Nephron (organoid): ENCODE measurements around the gene SAMD4B.
A peak's percentile ranks its signal among the peaks of the same experiment; 100 is the strongest.

Source experiments
- H3K27ac Mint-ChIP-seq, 3 experiments: 2 replicates each; pipeline ENCODE4 v1.8.0; 2020; ENCODE audit warnings: mixed read lengths in 3 of 3, mild to moderate bottlenecking in 2 of 3, moderate library complexity in 1 of 3
- H3K27me3 Mint-ChIP-seq: 2 replicates; pipeline ENCODE4 v1.8.0; 2021; ENCODE audit warnings: low read depth, mild to moderate bottlenecking, moderate library complexity, mixed read lengths
- H3K36me3 Mint-ChIP-seq: 2 replicates; pipeline ENCODE4 v1.8.0; 2020; ENCODE audit warnings: low read depth, mixed read lengths
- H3K4me1 Mint-ChIP-seq: 2 replicates; pipeline ENCODE4 v1.8.0; 2020; ENCODE audit warnings: mixed read lengths
- H3K4me3 Mint-ChIP-seq, 3 experiments: 2 replicates each; pipeline ENCODE4 v1.8.0; 2020; ENCODE audit warnings: mild to moderate bottlenecking in 3 of 3, mixed read lengths in 3 of 3, moderate library complexity in 2 of 3
- H3K9me3 Mint-ChIP-seq: 2 replicates; pipeline ENCODE4 v1.8.0; 2020; ENCODE audit warnings: mixed read lengths
- CTCF ChIP-seq, 3 experiments: fragments of 200-600 bp; sonication (generic); IDR thresholded peaks; one replicate each; pipeline ENCODE4 v1.5.0; 2021; ENCODE audit warnings: antibody characterized with exemption in 3 of 3; ENCODE audit not compliant: unreplicated experiment in 3 of 3

SAMD4B gene

DNA sequence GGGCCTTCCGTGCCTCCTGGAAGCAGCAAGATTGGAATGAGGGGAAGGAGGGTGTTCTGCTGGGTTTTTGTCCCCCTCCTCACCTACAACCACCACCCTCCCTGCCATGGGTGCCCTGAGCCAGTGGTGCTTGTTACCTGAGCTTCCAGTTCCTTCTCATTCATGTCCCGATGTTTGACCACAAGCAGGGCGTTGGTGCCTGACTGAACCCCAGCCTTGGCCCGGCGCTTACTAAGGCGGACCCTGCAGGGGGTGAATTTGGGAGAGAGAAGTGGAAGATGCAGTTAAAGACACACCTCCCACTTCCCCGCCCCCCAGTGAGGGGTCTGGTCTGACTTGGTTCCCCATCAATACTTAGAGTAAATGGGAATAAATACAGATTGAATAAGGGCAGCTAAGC is 44.3 kb downstream of the SAMD4B start:
- H3K4me3 Mint-ChIP-seq, result peak overlapping the region in 2 of 3 experiments; percentile 25 to 64
- H3K9me3 Mint-ChIP-seq, result no peaks in the 10 kb centered on the region
- H3K36me3 Mint-ChIP-seq, result peaks cover 66% of the 10 kb centered on the region
- peak overlapping the region in 1 of 3 experiments; percentile 13 for H3K27ac Mint-ChIP-seq
- peaks cover 13% of the 10 kb centered on the region for H3K4me1 Mint-ChIP-seq
- TF ChIP-seq CTCF (IDR thresholded peaks at IDR 0.05; ENCODE audit: unreplicated experiment in 3 of 3), result no peak
- no peaks in the 10 kb centered on the region for H3K27me3 Mint-ChIP-seq

DNA sequence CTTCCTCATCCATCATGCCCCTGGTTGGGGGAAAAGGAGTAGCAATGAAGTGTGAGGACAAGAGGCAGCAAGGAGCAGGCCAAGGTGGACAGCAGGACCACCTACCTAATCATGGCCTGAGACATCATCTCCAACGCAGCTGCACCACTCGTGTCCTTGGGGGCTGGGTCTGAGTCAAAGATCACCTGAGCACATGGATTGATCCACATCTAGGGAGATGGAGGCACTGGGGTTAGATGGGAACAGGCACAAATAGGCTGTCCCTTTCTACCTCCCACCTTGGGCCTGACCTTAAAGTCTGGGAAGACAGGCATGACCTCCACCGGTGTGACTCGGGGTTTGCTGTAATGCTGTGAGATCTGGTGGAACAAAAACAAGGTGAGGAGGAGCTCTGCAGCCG is 46.4 kb downstream of the SAMD4B start:
- H3K4me3 Mint-ChIP-seq, result peak overlapping the region; percentile 58 to 67 (median 64)
- H3K27ac Mint-ChIP-seq, result peak overlapping the region in 1 of 3 experiments; percentile 3
- peaks cover 19% of the 10 kb centered on the region for H3K4me1 Mint-ChIP-seq
- H3K9me3 Mint-ChIP-seq, result no peaks in the 10 kb centered on the region
- no peak for TF ChIP-seq CTCF (IDR thresholded peaks at IDR 0.05; ENCODE audit: unreplicated experiment in 3 of 3)
- H3K27me3 Mint-ChIP-seq, result no peaks in the 10 kb centered on the region
- peaks cover 54% of the 10 kb centered on the region for H3K36me3 Mint-ChIP-seq

- TF ChIP-seq CTCF (IDR thresholded peaks at IDR 0.05; ENCODE audit: unreplicated experiment in 3 of 3), result no peak
- H3K27ac Mint-ChIP-seq, result peak overlapping the region; percentile 96 to 97 (median 97)
- peaks cover 19% of the 10 kb centered on the region for H3K4me1 Mint-ChIP-seq
- H3K27me3 Mint-ChIP-seq, result no peaks in the 10 kb centered on the region
- H3K36me3 Mint-ChIP-seq, result peaks cover 50% of the 10 kb centered on the region
- peak overlapping the region; percentile 90 to 99 (median 92) for H3K4me3 Mint-ChIP-seq
- no peaks in the 10 kb centered on the region for H3K9me3 Mint-ChIP-seq
Measured at GRCh38 chr19:39389631-39390414, 47.6 kb downstream of the SAMD4B start.

DNA sequence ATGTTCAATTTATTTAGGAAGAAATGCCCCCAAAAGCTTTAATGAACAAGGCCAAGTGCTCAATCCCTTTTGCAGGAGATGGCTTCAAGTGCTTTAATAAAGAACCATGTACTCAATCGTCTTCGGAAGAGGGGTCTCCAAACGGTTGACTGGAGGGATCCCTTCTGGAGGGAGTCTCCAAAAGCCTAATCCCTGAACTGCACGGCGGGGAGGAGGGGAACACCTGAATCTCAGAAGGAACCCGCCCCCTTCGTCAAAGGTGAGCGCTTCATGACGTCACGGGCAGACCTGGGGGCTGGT is 48.2 kb downstream of the SAMD4B start:
- no peak for TF ChIP-seq CTCF (IDR thresholded peaks at IDR 0.05; ENCODE audit: unreplicated experiment in 3 of 3)
- Mint-ChIP-seq H3K36me3 (peaks cover 51% of the 10 kb centered on the region), H3K27ac (peak overlapping the region; percentile 96 to 97 (median 97)), H3K4me3 (peak overlapping the region; percentile 90 to 99 (median 92)), H3K27me3 (no peaks in the 10 kb centered on the region), H3K9me3 (no peaks in the 10 kb centered on the region), H3K4me1 (peaks cover 19% of the 10 kb centered on the region)

GRCh38 chr19:39390751-39391437 is 48.7 kb downstream of the SAMD4B start, which contains the start of the genes MED29 and PAF1:
MED29 (plus strand) TSS chr19:39391378; CDS start chr19:39391423, 45 bp downstream.
PAF1 (minus strand) TSS chr19:39391106; CDS start chr19:39390864, 242 bp downstream.
- Mint-ChIP-seq H3K9me3 (no peaks in the 10 kb centered on the region), H3K4me1 (peaks cover 19% of the 10 kb centered on the region), H3K4me3 (peak within 1 kb of the TSS; percentile 90 to 99 (median 92)), H3K27ac (peak within 1 kb of the TSS; percentile 96 to 97 (median 97)), H3K36me3 (peaks cover 49% of the 10 kb centered on the region), H3K27me3 (no peaks in the 10 kb centered on the region)
- no peak for TF ChIP-seq CTCF (IDR thresholded peaks at IDR 0.05; ENCODE audit: unreplicated experiment in 3 of 3)
